ENCODE results near the gene BRF1.

Gene BRF1

GRCh38 chr14:105193916-105194782 lies 106.7 kb downstream of the BRF1 start:
- H3K27ac ChIP-seq (ENCODE audit: low read length): no peak overlapping the region
- peaks cover 47% of the 10 kb centered on the region for H3K27me3 ChIP-seq (ENCODE audit: insufficient read depth, low read length)
- peaks cover 5% of the 10 kb centered on the region; the same call in 1 of the 2 replicates for H3K4me1 ChIP-seq (ENCODE audit: insufficient read depth, low read length)
- H3K9ac ChIP-seq (ENCODE audit: low read depth, low read length): no peak overlapping the region
- H3K4me3 ChIP-seq (ENCODE audit: low read length): no peak overlapping the region
- no peaks in the 10 kb centered on the region for H3K9me3 ChIP-seq (ENCODE audit: insufficient read depth, low read depth, low read length)
- no peaks in the 10 kb centered on the region for H3K36me3 ChIP-seq (ENCODE audit: insufficient read depth, low read depth, low read length)

GRCh38 chr14:105192866-105193731 lies 107.7 kb downstream of the BRF1 start:
- Histone ChIP-seq H3K27me3 (ENCODE audit: insufficient read depth, low read length) (peaks cover 40% of the 10 kb centered on the region), H3K4me3 (ENCODE audit: low read length) (no peak overlapping the region), H3K27ac (ENCODE audit: low read length) (no peak overlapping the region), H3K4me1 (ENCODE audit: insufficient read depth, low read length) (peaks cover 5% of the 10 kb centered on the region; the same call in 1 of the 2 replicates), H3K36me3 (ENCODE audit: insufficient read depth, low read depth, low read length) (no peaks in the 10 kb centered on the region), H3K9me3 (ENCODE audit: insufficient read depth, low read depth, low read length) (no peaks in the 10 kb centered on the region), H3K9ac (ENCODE audit: low read depth, low read length) (no peak overlapping the region)

- Histone ChIP-seq H3K9me3 (ENCODE audit: insufficient read depth, low read depth, low read length) (no peaks in the 10 kb centered on the region; the same call in 1 of the 2 replicates), H3K36me3 (ENCODE audit: insufficient read depth, low read depth, low read length) (no peaks in the 10 kb centered on the region), H3K27ac (ENCODE audit: low read length) (no peak overlapping the region), H3K9ac (ENCODE audit: low read depth, low read length) (no peak overlapping the region), H3K4me1 (ENCODE audit: insufficient read depth, low read length) (no peaks in the 10 kb centered on the region), H3K4me3 (ENCODE audit: low read length) (no peak overlapping the region), H3K27me3 (ENCODE audit: insufficient read depth, low read length) (peaks cover 10% of the 10 kb centered on the region)
These were observed 112.8 kb downstream of the BRF1 start for GRCh38 chr14:105187935-105188524.

DNA sequence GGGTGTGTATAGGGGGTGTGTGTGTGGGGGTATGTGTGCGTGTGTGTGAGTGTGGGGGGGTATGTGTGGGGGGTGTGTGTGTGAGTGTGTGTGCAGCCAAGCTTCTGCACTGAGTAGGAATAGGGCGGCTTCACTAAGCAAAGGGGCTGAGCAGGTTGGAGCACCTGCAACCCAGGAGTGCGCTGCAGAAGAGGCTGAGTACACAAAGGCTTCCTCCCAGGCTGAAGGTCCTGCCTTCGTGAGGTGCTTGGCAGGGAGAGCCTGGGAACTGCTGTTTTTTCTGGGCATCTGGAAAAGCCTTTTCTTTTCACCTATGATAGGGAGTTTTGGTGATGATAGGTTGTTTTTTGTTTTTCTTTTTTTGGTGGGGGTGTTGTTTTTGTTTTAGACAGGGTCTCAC lies 113.7 kb downstream of the BRF1 start:
- Histone ChIP-seq H3K9me3 (ENCODE audit: insufficient read depth, low read depth, low read length) (no peaks in the 10 kb centered on the region; the same call in 1 of the 2 replicates), H3K4me1 (ENCODE audit: insufficient read depth, low read length) (no peaks in the 10 kb centered on the region), H3K27me3 (ENCODE audit: insufficient read depth, low read length) (peaks cover 19% of the 10 kb centered on the region), H3K27ac (ENCODE audit: low read length) (no peak overlapping the region), H3K4me3 (ENCODE audit: low read length) (no peak overlapping the region), H3K36me3 (ENCODE audit: insufficient read depth, low read depth, low read length) (no peaks in the 10 kb centered on the region), H3K9ac (ENCODE audit: low read depth, low read length) (no peak overlapping the region)

DNA sequence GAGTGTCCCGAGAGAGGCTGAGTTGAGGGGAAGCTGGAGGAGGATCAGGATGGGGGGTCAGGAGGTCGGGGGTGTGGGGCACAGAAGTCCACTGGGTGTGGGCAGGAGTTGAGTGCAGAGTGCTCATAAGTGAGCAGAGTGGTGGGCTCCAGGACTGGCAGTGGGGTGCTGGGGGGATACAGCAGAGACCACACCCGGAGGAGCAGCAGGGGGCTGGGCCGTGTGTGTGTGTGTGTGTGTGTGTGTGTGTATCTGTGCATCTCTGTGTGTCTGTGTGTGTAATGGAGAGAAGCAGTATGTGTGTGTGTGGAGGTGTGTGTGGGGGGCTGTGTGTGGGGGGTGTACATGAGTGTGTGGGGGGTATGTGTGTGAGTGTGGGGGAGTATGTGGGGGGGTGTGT lies 114.8 kb downstream of the BRF1 start:
- Histone ChIP-seq H3K9ac (ENCODE audit: low read depth, low read length) (no peak overlapping the region), H3K27ac (ENCODE audit: low read length) (no peak overlapping the region), H3K4me3 (ENCODE audit: low read length) (no peak overlapping the region), H3K36me3 (ENCODE audit: insufficient read depth, low read depth, low read length) (no peaks in the 10 kb centered on the region), H3K4me1 (ENCODE audit: insufficient read depth, low read length) (no peaks in the 10 kb centered on the region), H3K27me3 (ENCODE audit: insufficient read depth, low read length) (peaks cover 27% of the 10 kb centered on the region), H3K9me3 (ENCODE audit: insufficient read depth, low read depth, low read length) (no peaks in the 10 kb centered on the region; the same call in 1 of the 2 replicates)

DNA sequence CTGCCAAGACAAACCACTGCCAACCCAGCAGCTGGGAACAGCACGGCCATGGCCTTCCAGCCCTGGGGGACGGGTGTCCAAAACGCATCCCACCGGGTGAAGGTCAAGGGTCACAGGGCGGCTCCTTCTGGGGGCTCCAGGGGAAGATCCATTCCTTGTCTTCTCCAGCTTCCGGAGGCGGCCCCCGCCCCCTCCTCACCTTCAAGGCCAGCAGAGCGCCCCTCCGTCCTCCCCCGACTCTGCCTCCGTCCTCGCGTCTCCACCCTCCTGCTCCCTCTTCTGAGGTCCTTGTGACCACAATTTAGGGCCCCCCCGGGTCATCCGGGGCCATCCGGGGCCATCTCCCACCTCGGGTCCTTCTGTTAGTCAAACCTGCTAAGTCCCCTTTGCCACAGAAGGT lies 115.8 kb downstream of the BRF1 start:
- H3K9me3 ChIP-seq (ENCODE audit: insufficient read depth, low read depth, low read length): no peaks in the 10 kb centered on the region; the same call in 1 of the 2 replicates
- H3K27me3 ChIP-seq (ENCODE audit: insufficient read depth, low read length): peaks cover 33% of the 10 kb centered on the region
- H3K9ac ChIP-seq (ENCODE audit: low read depth, low read length): no peak overlapping the region
- H3K4me1 ChIP-seq (ENCODE audit: insufficient read depth, low read length): 0 out of 2 replicates have a peak, but pooled peaks cover 3% of the 10 kb centered on the region
- no peak overlapping the region for H3K27ac ChIP-seq (ENCODE audit: low read length)
- H3K36me3 ChIP-seq (ENCODE audit: insufficient read depth, low read depth, low read length): no peaks in the 10 kb centered on the region
- H3K4me3 ChIP-seq (ENCODE audit: low read length): no peak overlapping the region

- peaks cover 35% of the 10 kb centered on the region for H3K27me3 ChIP-seq (ENCODE audit: insufficient read depth, low read length)
- H3K4me3 ChIP-seq (ENCODE audit: low read length): no peak overlapping the region
- H3K4me1 ChIP-seq (ENCODE audit: insufficient read depth, low read length): 0 out of 2 replicates have a peak, but pooled peaks cover 3% of the 10 kb centered on the region
- no peaks in the 10 kb centered on the region; the same call in 1 of the 2 replicates for H3K9me3 ChIP-seq (ENCODE audit: insufficient read depth, low read depth, low read length)
- H3K9ac ChIP-seq (ENCODE audit: low read depth, low read length): no peak overlapping the region
- no peak overlapping the region for H3K27ac ChIP-seq (ENCODE audit: low read length)
- no peaks in the 10 kb centered on the region for H3K36me3 ChIP-seq (ENCODE audit: insufficient read depth, low read depth, low read length)
These were observed 116.3 kb downstream of the BRF1 start for GRCh38 chr14:105184461-105184860.

DNA sequence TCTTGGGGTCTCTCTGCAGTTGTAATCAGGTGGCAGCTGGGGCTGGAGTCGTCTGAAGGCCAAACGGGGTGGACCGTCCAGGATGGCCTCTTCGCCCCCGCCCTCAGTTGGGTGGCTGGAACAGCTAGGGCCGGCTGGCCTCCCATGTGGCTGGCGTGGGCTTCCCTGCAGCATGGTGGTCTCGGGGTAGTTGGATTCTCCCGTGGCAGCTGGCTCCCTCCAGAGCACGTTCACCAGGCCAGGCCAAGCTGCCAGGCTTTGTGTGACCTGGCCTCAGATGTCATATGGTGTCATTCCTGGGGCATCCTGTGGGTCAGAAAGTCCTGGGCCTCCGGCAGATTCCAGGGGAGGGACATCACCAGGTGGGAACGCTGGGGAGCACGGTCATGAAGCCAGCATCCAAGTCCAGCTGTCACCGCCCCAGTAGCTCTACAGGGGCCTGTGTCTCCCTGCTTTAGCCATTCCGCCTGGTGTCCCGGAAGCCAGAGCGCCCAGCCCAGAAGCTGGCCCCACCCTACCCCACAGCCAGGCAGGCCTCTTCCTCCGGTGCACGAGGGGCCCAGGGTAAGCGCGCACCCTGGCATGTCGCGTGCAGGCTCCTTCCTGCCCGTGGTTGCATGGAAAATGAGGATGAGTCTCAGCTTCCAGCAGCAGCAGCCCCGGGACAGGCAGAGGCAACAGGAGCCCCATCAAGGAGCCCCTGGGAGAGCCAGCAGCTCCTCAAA lies 118.3 kb downstream of the BRF1 start:
- Histone ChIP-seq H3K4me1 (ENCODE audit: insufficient read depth, low read length) (0 out of 2 replicates have a peak, but pooled peaks cover 3% of the 10 kb centered on the region), H3K9me3 (ENCODE audit: insufficient read depth, low read depth, low read length) (no peaks in the 10 kb centered on the region), H3K4me3 (ENCODE audit: low read length) (no peak overlapping the region), H3K36me3 (ENCODE audit: insufficient read depth, low read depth, low read length) (no peaks in the 10 kb centered on the region), H3K27ac (ENCODE audit: low read length) (no peak overlapping the region), H3K27me3 (ENCODE audit: insufficient read depth, low read length) (peaks cover 35% of the 10 kb centered on the region), H3K9ac (ENCODE audit: low read depth, low read length) (no peak overlapping the region)

DNA sequence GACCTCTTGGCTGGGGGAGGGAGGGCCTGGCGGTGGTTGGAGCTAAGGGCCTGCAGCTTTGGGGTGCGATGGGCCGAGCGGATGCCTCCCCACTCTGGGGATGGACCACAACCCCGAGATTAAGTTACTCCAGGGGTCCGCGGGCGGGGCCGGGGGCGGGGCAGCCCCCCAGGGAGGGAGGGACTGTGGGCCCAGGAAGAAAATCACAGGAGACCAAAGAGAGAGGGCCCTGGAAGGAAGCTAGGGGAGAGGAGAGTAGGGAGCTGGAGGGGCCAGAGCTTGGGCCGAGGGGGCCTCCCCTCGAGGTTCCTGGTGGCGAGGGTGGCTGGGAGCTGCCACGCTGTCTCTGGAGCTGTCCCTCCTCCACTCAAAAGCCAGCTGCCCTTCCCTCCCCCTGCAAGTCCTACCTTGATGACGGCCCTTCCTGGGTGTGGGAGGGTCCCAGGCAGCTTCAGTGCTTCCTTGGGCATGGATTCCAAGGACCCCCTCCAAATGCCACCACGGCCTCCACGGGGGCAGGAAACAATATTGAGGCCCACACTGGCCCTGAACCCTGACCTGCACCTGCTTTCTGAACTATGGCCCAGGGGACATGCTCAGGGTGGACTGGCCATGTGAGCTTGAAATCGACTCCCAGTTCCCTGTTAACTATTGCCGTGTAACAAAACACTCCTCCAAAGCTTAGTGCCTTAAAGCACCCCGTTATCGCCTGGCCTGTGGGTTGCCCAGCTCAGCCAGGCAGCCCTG lies 119.1 kb downstream of the BRF1 start:
- Histone ChIP-seq H3K4me3 (ENCODE audit: low read length) (peak overlapping the region; percentile 38; the same call in 1 of the 2 replicates), H3K9ac (ENCODE audit: low read depth, low read length) (no peak overlapping the region), H3K4me1 (ENCODE audit: insufficient read depth, low read length) (0 out of 2 replicates have a peak, but pooled peaks cover 3% of the 10 kb centered on the region), H3K9me3 (ENCODE audit: insufficient read depth, low read depth, low read length) (no peaks in the 10 kb centered on the region), H3K36me3 (ENCODE audit: insufficient read depth, low read depth, low read length) (no peaks in the 10 kb centered on the region), H3K27me3 (ENCODE audit: insufficient read depth, low read length) (peaks cover 35% of the 10 kb centered on the region), H3K27ac (ENCODE audit: low read length) (no peak overlapping the region)

All from iPS-20b (cell line).